COR-L47 (cell line): ENCODE measurements around the gene ZFP69B.
"Not testable (repeated sequence)": the region's sequence is repeated elsewhere in the genome, so short reads cannot be mapped to it uniquely, and the experiment has no call there.

Source experiments
- DNase-seq: peaks from one replicate; lab custom pipeline; 2025; lab: John Stamatoyannopoulos, UW

The ZFP69B gene

GRCh38 chr1:40435876-40436275 is 14.4 kb upstream of the ZFP69B start:
- DNase-seq = no peak

GRCh38 chr1:40438391-40439015 is 11.8 kb upstream of the ZFP69B start:
- DNase-seq = peak; percentile 23

- no peak for DNase-seq
Measured at GRCh38 chr1:40439247-40439646, 11.0 kb upstream of the ZFP69B start.

- DNase-seq = peak; percentile 16
Measured at GRCh38 chr1:40450495-40451237, 390 bp downstream of the ZFP69B start.

- no peak for DNase-seq
Measured at GRCh38 chr1:40451238-40451585, 936 bp downstream of the ZFP69B start.

- no peak for DNase-seq
Measured at GRCh38 chr1:40454873-40455272, 4.6 kb downstream of the ZFP69B start.

- DNase-seq = no peak
Measured at GRCh38 chr1:40462956-40463590, 12.8 kb downstream of the ZFP69B start.

- no peak for DNase-seq
Measured at GRCh38 chr1:40469327-40469726, 19.1 kb downstream of the ZFP69B start.

GRCh38 chr1:40475268-40475667 is 25.0 kb downstream of the ZFP69B start:
- DNase-seq = no peak

- DNase-seq = peak; percentile 61
Measured at GRCh38 chr1:40476924-40477677, 26.8 kb downstream of the ZFP69B start, which contains the start of gene ZFP69. ZFP69 (plus strand) TSS chr1:40477290; CDS start chr1:40479362, 2,072 bp downstream.

GRCh38 chr1:40477678-40478053 is 27.4 kb downstream of the ZFP69B start:
- peak; percentile 23 for DNase-seq

- DNase-seq = no peak
Measured at GRCh38 chr1:40478276-40478675, 28.0 kb downstream of the ZFP69B start.

GRCh38 chr1:40479156-40479555 is 28.9 kb downstream of the ZFP69B start:
- no peak for DNase-seq

GRCh38 chr1:40495315-40495903 is 45.1 kb downstream of the ZFP69B start:
- no peak for DNase-seq

GRCh38 chr1:40502651-40503050 is 52.4 kb downstream of the ZFP69B start:
- not testable (repeated sequence) for DNase-seq

- DNase-seq = no peak
Measured at GRCh38 chr1:40507973-40508372, 57.7 kb downstream of the ZFP69B start.

- peak; percentile 78 for DNase-seq
Measured at GRCh38 chr1:40508375-40509341, 58.4 kb downstream of the ZFP69B start, which contains the start of gene EXO5. EXO5 (plus strand) TSS chr1:40508767; CDS start chr1:40514545, 5,778 bp downstream.
